ENCODE measurements around the gene SH3D19.

The SH3D19 gene

GRCh38 chr4:151099976-151100417, 225.4 kb downstream of the SH3D19 start:
- peak overlapping the region; percentile 47 for H2AFZ ChIP-seq (ENCODE audit: insufficient read depth, low read length, poor library complexity)
- peak overlapping the region; percentile 31 for H3K18ac ChIP-seq (ENCODE audit: low read length)
- WGBS (ENCODE audit: extremely low coverage, insufficient coverage, insufficient read length): no CpG with 5 or more reads among the region's 13 CpGs
- H3K27ac ChIP-seq (ENCODE audit: low read depth, low read length): peak overlapping the region; percentile 37
- peak overlapping the region; percentile 38 for H2BK5ac ChIP-seq (ENCODE audit: low read depth, low read length, poor library complexity)
- peak overlapping the region; percentile 99 for H3K9ac ChIP-seq (ENCODE audit: low read length)
- H2AK5ac ChIP-seq (ENCODE audit: low read length): peak overlapping the region; percentile 28
- peaks cover 8% of the 10 kb centered on the region for H3K79me2 ChIP-seq (ENCODE audit: control insufficient read depth, insufficient read depth, low read length, poor library complexity)
- peaks cover 9% of the 10 kb centered on the region for H3K79me1 ChIP-seq (ENCODE audit: low read length)
- peak overlapping the region; percentile 80 for H3K4ac ChIP-seq (ENCODE audit: low read depth, low read length)
- peak overlapping the region; percentile 81 for H3K14ac ChIP-seq (ENCODE audit: low read length)
- peak overlapping the region; percentile 4 for H2BK120ac ChIP-seq (ENCODE audit: insufficient read depth, low read length, poor library complexity)
- H4K12ac ChIP-seq (ENCODE audit: low read depth, low read length): peak overlapping the region; percentile 43
- peaks cover 8 to 21% of the 10 kb centered on the region in 2 experiments for H3K36me3 ChIP-seq (ENCODE audit: control insufficient read depth in 1 of 2, insufficient read depth in 2 of 2, low read length in 2 of 2)
- no peak overlapping the region for H2BK12ac ChIP-seq (ENCODE audit: low read length)
- peak overlapping the region; percentile 85 for H4K8ac ChIP-seq (ENCODE audit: low read depth, low read length)
- no peaks in the 10 kb centered on the region for H3K9me3 ChIP-seq (ENCODE audit: insufficient read depth, low read depth, low read length)
- H3K23ac ChIP-seq (ENCODE audit: low read length): peak overlapping the region; percentile 95
- peak overlapping the region; percentile 92 for H3K4me3 ChIP-seq (ENCODE audit: low read depth, low read length)
- H3K27me3 ChIP-seq (ENCODE audit: insufficient read depth, low read length): no peaks in the 10 kb centered on the region
- H3K4me2 ChIP-seq (ENCODE audit: low read length): peak overlapping the region; percentile 76
- peak; percentile 4 to 45 for DNase-seq
- peak overlapping the region; percentile 84 for H4K91ac ChIP-seq (ENCODE audit: low read depth, low read length)
- H3K4me1 ChIP-seq (ENCODE audit: control insufficient read depth in 1 of 2, insufficient read depth in 2 of 2, low read length in 2 of 2): no peaks in the 10 kb centered on the region

GRCh38 chr4:151099229-151099975, 226.0 kb downstream of the SH3D19 start, which contains the start of gene RPS3A:
TSS of gene RPS3A (plus strand) at chr4:151099628. CDS start at chr4:151099653, 25 bp downstream.
- peak within 1 kb of the TSS; percentile 28 for H2AK5ac ChIP-seq (ENCODE audit: low read length)
- H3K4me3 ChIP-seq (ENCODE audit: low read depth, low read length): peak within 1 kb of the TSS; percentile 92
- H2AFZ ChIP-seq (ENCODE audit: insufficient read depth, low read length, poor library complexity): peak within 1 kb of the TSS; percentile 47
- H4K91ac ChIP-seq (ENCODE audit: low read depth, low read length): peak within 1 kb of the TSS; percentile 84
- H3K9me3 ChIP-seq (ENCODE audit: insufficient read depth, low read depth, low read length): no peaks in the 10 kb centered on the region
- H2BK120ac ChIP-seq (ENCODE audit: insufficient read depth, low read length, poor library complexity): peak within 1 kb of the TSS; percentile 15
- peak; percentile 99 for DNase-seq
- H3K79me2 ChIP-seq (ENCODE audit: control insufficient read depth, insufficient read depth, low read length, poor library complexity): peaks cover 8% of the 10 kb centered on the region
- no CpG with 5 or more reads among the region's 69 CpGs for WGBS (ENCODE audit: extremely low coverage, insufficient coverage, insufficient read length)
- no peaks in the 10 kb centered on the region for H3K4me1 ChIP-seq (ENCODE audit: control insufficient read depth in 1 of 2, insufficient read depth in 2 of 2, low read length in 2 of 2)
- peaks cover 9% of the 10 kb centered on the region for H3K79me1 ChIP-seq (ENCODE audit: low read length)
- peak within 1 kb of the TSS; percentile 95 for H3K23ac ChIP-seq (ENCODE audit: low read length)
- peak within 1 kb of the TSS; percentile 96 for H3K4ac ChIP-seq (ENCODE audit: low read depth, low read length)
- peak within 1 kb of the TSS; percentile 38 for H2BK5ac ChIP-seq (ENCODE audit: low read depth, low read length, poor library complexity)
- peak within 1 kb of the TSS; percentile 76 for H3K4me2 ChIP-seq (ENCODE audit: low read length)
- peak within 1 kb of the TSS; percentile 99 for H3K9ac ChIP-seq (ENCODE audit: low read length)
- no peak within 1 kb of the TSS for H2BK12ac ChIP-seq (ENCODE audit: low read length)
- no peaks in the 10 kb centered on the region for H3K27me3 ChIP-seq (ENCODE audit: insufficient read depth, low read length)
- H3K14ac ChIP-seq (ENCODE audit: low read length): peak within 1 kb of the TSS; percentile 81
- H3K27ac ChIP-seq (ENCODE audit: low read depth, low read length): peak within 1 kb of the TSS; percentile 37
- peak within 1 kb of the TSS; percentile 31 for H3K18ac ChIP-seq (ENCODE audit: low read length)
- H4K8ac ChIP-seq (ENCODE audit: low read depth, low read length): peak within 1 kb of the TSS; percentile 85
- peak within 1 kb of the TSS; percentile 43 for H4K12ac ChIP-seq (ENCODE audit: low read depth, low read length)
- peaks cover 8 to 19% of the 10 kb centered on the region in 2 experiments for H3K36me3 ChIP-seq (ENCODE audit: control insufficient read depth in 1 of 2, insufficient read depth in 2 of 2, low read length in 2 of 2)

- Histone ChIP-seq H3K4me2 (ENCODE audit: low read length) (peak overlapping the region; percentile 71), H3K27ac (ENCODE audit: low read depth, low read length) (no peak overlapping the region), H3K4me3 (ENCODE audit: low read depth, low read length) (peak overlapping the region; percentile 3), H2BK5ac (ENCODE audit: low read depth, low read length, poor library complexity) (no peak overlapping the region), H3K79me1 (ENCODE audit: low read length) (peaks cover 9% of the 10 kb centered on the region), H3K4ac (ENCODE audit: low read depth, low read length) (no peak overlapping the region), H2AFZ (ENCODE audit: insufficient read depth, low read length, poor library complexity) (peak overlapping the region; percentile 5), H4K12ac (ENCODE audit: low read depth, low read length) (no peak overlapping the region), H3K36me3 (ENCODE audit: control insufficient read depth in 1 of 2, insufficient read depth in 2 of 2, low read length in 2 of 2) (peaks cover 8 to 16% of the 10 kb centered on the region in 2 experiments), H3K18ac (ENCODE audit: low read length) (no peak overlapping the region), H4K91ac (ENCODE audit: low read depth, low read length) (peak overlapping the region; percentile 10), H2BK120ac (ENCODE audit: insufficient read depth, low read length, poor library complexity) (peak overlapping the region; percentile 15), H3K14ac (ENCODE audit: low read length) (no peak overlapping the region), H2AK5ac (ENCODE audit: low read length) (no peak overlapping the region), H3K9me3 (ENCODE audit: insufficient read depth, low read depth, low read length) (no peaks in the 10 kb centered on the region), H4K8ac (ENCODE audit: low read depth, low read length) (peak overlapping the region; percentile 47), H3K9ac (ENCODE audit: low read length) (peak overlapping the region; percentile 15), H3K27me3 (ENCODE audit: insufficient read depth, low read length) (no peaks in the 10 kb centered on the region), H3K4me1 (ENCODE audit: control insufficient read depth in 1 of 2, insufficient read depth in 2 of 2, low read length in 2 of 2) (no peaks in the 10 kb centered on the region), H3K79me2 (ENCODE audit: control insufficient read depth, insufficient read depth, low read length, poor library complexity) (peaks cover 8% of the 10 kb centered on the region), H3K23ac (ENCODE audit: low read length) (no peak overlapping the region), H2BK12ac (ENCODE audit: low read length) (no peak overlapping the region)
- no peak for DNase-seq
- WGBS (ENCODE audit: extremely low coverage, insufficient coverage, insufficient read length): no CpG with 5 or more reads among the region's 8 CpGs
Observed at GRCh38 chr4:151098979-151099228, 226.5 kb downstream of the SH3D19 start.

GRCh38 chr4:151097759-151098158, 227.6 kb downstream of the SH3D19 start:
- Histone ChIP-seq H2BK5ac (ENCODE audit: low read depth, low read length, poor library complexity) (no peak overlapping the region), H3K79me1 (ENCODE audit: low read length) (peaks cover 9% of the 10 kb centered on the region), H3K79me2 (ENCODE audit: control insufficient read depth, insufficient read depth, low read length, poor library complexity) (peaks cover 8% of the 10 kb centered on the region), H4K12ac (ENCODE audit: low read depth, low read length) (no peak overlapping the region), H3K36me3 (ENCODE audit: control insufficient read depth in 1 of 2, insufficient read depth in 2 of 2, low read length in 2 of 2) (peaks cover 4 to 9% of the 10 kb centered on the region in 2 experiments), H2BK12ac (ENCODE audit: low read length) (no peak overlapping the region), H3K4me2 (ENCODE audit: low read length) (no peak overlapping the region), H2AFZ (ENCODE audit: insufficient read depth, low read length, poor library complexity) (no peak overlapping the region), H3K4me3 (ENCODE audit: low read depth, low read length) (no peak overlapping the region), H3K4ac (ENCODE audit: low read depth, low read length) (no peak overlapping the region), H3K4me1 (ENCODE audit: control insufficient read depth in 1 of 2, insufficient read depth in 2 of 2, low read length in 2 of 2) (no peaks in the 10 kb centered on the region), H3K9me3 (ENCODE audit: insufficient read depth, low read depth, low read length) (no peaks in the 10 kb centered on the region), H3K14ac (ENCODE audit: low read length) (no peak overlapping the region), H4K91ac (ENCODE audit: low read depth, low read length) (no peak overlapping the region), H3K27me3 (ENCODE audit: insufficient read depth, low read length) (no peaks in the 10 kb centered on the region), H3K23ac (ENCODE audit: low read length) (no peak overlapping the region), H4K8ac (ENCODE audit: low read depth, low read length) (no peak overlapping the region), H2AK5ac (ENCODE audit: low read length) (no peak overlapping the region), H3K18ac (ENCODE audit: low read length) (no peak overlapping the region), H3K27ac (ENCODE audit: low read depth, low read length) (no peak overlapping the region), H3K9ac (ENCODE audit: low read length) (no peak overlapping the region), H2BK120ac (ENCODE audit: insufficient read depth, low read length, poor library complexity) (no peak overlapping the region)
- DNase-seq: no peak
- WGBS (ENCODE audit: extremely low coverage, insufficient coverage, insufficient read length): no CpG with 5 or more reads among the region's 3 CpGs

Measured in trophoblast cell (in vitro differentiated cells and primary cell).